NCI-H1417 treated with DMSO at 0.1 percent for 48 hours (cell line): ENCODE results near the gene MAP3K13.
"Not testable (repeated sequence)": the region's sequence is repeated elsewhere in the genome, so short reads cannot be mapped to it uniquely, and the experiment has no call there.

Experiments used
- DNase-seq: peaks from one replicate; lab custom pipeline; 2025; lab: John Stamatoyannopoulos, UW

The MAP3K13 gene

GRCh38 chr3:185397676-185398075 is 34.7 kb downstream of the MAP3K13 start:
- DNase-seq: no peak

GRCh38 chr3:185399737-185400667 is 37.1 kb downstream of the MAP3K13 start:
- peak; percentile 46 for DNase-seq

GRCh38 chr3:185400866-185401265 is 37.9 kb downstream of the MAP3K13 start:
- DNase-seq: no peak

- peak; percentile 95 for DNase-seq
These were observed 38.5 kb downstream of the MAP3K13 start for GRCh38 chr3:185401319-185401955.

GRCh38 chr3:185402561-185402960 is 39.6 kb downstream of the MAP3K13 start:
- DNase-seq: peak; percentile 89

GRCh38 chr3:185403002-185403401 is 40.1 kb downstream of the MAP3K13 start:
- no peak for DNase-seq

GRCh38 chr3:185405243-185405642 is 42.3 kb downstream of the MAP3K13 start:
- no peak for DNase-seq

- DNase-seq: no peak
These were observed 42.7 kb downstream of the MAP3K13 start for GRCh38 chr3:185405664-185406063.

GRCh38 chr3:185406121-185406620 is 43.2 kb downstream of the MAP3K13 start:
- peak; percentile 72 for DNase-seq

GRCh38 chr3:185409957-185410356 is 47.0 kb downstream of the MAP3K13 start:
- DNase-seq: no peak

GRCh38 chr3:185411133-185411532 is 48.2 kb downstream of the MAP3K13 start:
- DNase-seq: no peak

- no peak for DNase-seq
These were observed 53.6 kb downstream of the MAP3K13 start for GRCh38 chr3:185416513-185416912.

- not testable (repeated sequence) for DNase-seq
These were observed 55.6 kb downstream of the MAP3K13 start for GRCh38 chr3:185418561-185418977.

GRCh38 chr3:185420762-185421161 is 57.8 kb downstream of the MAP3K13 start:
- no peak for DNase-seq

GRCh38 chr3:185421577-185422232 is 58.8 kb downstream of the MAP3K13 start:
- DNase-seq: no peak

GRCh38 chr3:185422677-185423076 is 59.7 kb downstream of the MAP3K13 start:
- no peak for DNase-seq

- DNase-seq: no peak
These were observed 60.2 kb downstream of the MAP3K13 start for GRCh38 chr3:185423178-185423577.

- no peak for DNase-seq
These were observed 61.5 kb downstream of the MAP3K13 start for GRCh38 chr3:185424435-185424834.

GRCh38 chr3:185430375-185430774 is 67.4 kb downstream of the MAP3K13 start:
- DNase-seq: no peak

GRCh38 chr3:185439745-185440466 is 77.0 kb downstream of the MAP3K13 start:
- DNase-seq: no peak

GRCh38 chr3:185442031-185442430 is 79.1 kb downstream of the MAP3K13 start:
- no peak for DNase-seq

GRCh38 chr3:185444329-185444728 is 81.4 kb downstream of the MAP3K13 start:
- no peak for DNase-seq
